ENCODE measurements around the gene SEH1L. TPM values are rescaled to one million over a fixed set of nuclear protein-coding genes. Genes with fewer than 3 reads are reported as not detected.

The SEH1L gene
- total RNA-seq, 1 donor from 2014 or later: 108 TPM

GRCh38 chr18:13036622-13037320 lies 89.0 kb downstream of the SEH1L start:
- FAIRE-seq: no peak
- H3K36me3 ChIP-seq (ENCODE audit: control insufficient read depth, insufficient read depth, low read length): peaks cover 2% of the 10 kb centered on the region
- peak; percentile 47 for DNase-seq (ENCODE audit: low read depth)

More at GRCh38 chr18:13036622-13037320, 89.0 kb downstream of the SEH1L start:
- TF ChIP-seq CTCF (IDR thresholded peaks at IDR 0.05; ENCODE audit: insufficient read depth, low read length, severe bottlenecking): no peak
- no peaks in the 10 kb centered on the region for H3K27me3 ChIP-seq (ENCODE audit: control insufficient read depth, insufficient read depth, low read length)
- H3K4me3 ChIP-seq (ENCODE audit: low read depth, low read length): no peak overlapping the region

Other genes starting within 250 kb of the SEH1L start
- gene CEP76, start 245.3 kb upstream of the SEH1L start, total RNA-seq: 11.3 and 11.9 TPM in 2 replicates
- 41.9 and 44.7 TPM in 2 replicates for gene PSMG2, start 245.0 kb upstream of the SEH1L start, total RNA-seq
- gene PTPN2, start 63.8 kb upstream of the SEH1L start, total RNA-seq: 47.9 and 50.1 TPM in 2 replicates
- gene CEP192, start 43.4 kb downstream of the SEH1L start, total RNA-seq: 19.5 and 25.8 TPM in 2 replicates